ENCODE results near the gene MAP6D1.
"Not testable (repeated sequence)": the region's sequence is repeated elsewhere in the genome, so short reads cannot be mapped to it uniquely, and the experiment has no call there.

MAP6D1 gene

DNA sequence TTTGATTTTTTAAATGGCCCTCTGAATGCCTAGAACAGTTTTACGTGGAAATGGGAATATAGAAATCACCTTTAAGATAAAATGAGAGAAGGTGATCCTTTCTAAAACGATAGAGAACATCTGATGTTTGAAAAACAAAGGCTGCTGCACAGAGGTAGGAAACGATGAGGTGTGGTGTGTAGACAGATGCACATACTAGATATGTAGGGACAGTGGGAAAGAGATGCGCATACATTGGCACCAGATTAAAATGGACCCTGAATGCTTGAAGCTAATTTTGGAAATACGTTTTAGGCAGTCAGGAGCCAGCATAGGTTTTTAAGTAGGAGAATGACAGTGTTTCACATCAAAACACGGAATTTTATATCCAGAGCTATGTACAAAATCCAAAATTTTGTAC is 29.0 kb downstream of the MAP6D1 start:
- DNase-seq, result no peak

GRCh38 chr3:183794452-183794851 is 30.9 kb downstream of the MAP6D1 start:
- DNase-seq, result no peak

GRCh38 chr3:183792976-183793375 is 32.4 kb downstream of the MAP6D1 start:
- DNase-seq, result no peak

GRCh38 chr3:183790700-183791099 is 34.7 kb downstream of the MAP6D1 start:
- no peak for DNase-seq

- DNase-seq, result no peak
Measured at GRCh38 chr3:183789826-183790225, 35.6 kb downstream of the MAP6D1 start.

- DNase-seq, result not testable (repeated sequence)
Measured at GRCh38 chr3:183784503-183784902, 40.9 kb downstream of the MAP6D1 start.

GRCh38 chr3:183782576-183783276 is 42.7 kb downstream of the MAP6D1 start:
- no peak for DNase-seq

- no peak for DNase-seq
Measured at GRCh38 chr3:183781246-183781645, 44.1 kb downstream of the MAP6D1 start.

DNA sequence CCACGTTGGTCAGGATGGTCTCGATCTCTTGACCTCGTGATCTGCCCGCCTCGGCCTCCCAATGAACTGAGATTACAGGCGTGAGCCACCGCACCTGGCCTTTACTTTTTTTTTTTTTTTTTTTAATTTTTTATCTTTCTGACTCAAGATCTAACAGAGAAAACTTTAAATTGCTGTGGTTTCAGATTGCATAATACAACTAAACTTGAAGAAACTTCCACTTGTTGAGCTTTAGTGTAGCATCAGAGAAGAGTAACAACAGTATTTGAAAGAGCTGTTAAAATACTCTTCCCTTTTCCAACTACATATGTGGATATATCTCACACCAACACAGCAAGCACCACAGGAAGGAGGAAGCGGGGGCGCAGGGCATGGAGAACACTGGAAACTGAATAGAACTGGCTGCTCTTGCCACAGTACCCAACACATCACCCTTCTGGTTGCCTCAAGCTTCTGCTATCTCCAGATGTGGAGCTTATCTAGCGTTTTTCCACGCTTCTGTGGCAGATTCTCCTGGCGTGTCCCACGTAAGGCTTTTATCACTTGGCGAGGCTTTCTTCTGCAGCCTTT is 45.4 kb downstream of the MAP6D1 start:
- no peak for DNase-seq

- no peak for DNase-seq
Measured at GRCh38 chr3:183777016-183777618, 48.3 kb downstream of the MAP6D1 start.

- DNase-seq, result not testable (repeated sequence)
Measured at GRCh38 chr3:183776451-183776850, 48.9 kb downstream of the MAP6D1 start.

- DNase-seq, result no peak
Measured at GRCh38 chr3:183775781-183776180, 49.6 kb downstream of the MAP6D1 start.

GRCh38 chr3:183774631-183775030 is 50.7 kb downstream of the MAP6D1 start:
- no peak for DNase-seq

GRCh38 chr3:183769453-183769852 is 55.9 kb downstream of the MAP6D1 start:
- DNase-seq, result no peak

DNA sequence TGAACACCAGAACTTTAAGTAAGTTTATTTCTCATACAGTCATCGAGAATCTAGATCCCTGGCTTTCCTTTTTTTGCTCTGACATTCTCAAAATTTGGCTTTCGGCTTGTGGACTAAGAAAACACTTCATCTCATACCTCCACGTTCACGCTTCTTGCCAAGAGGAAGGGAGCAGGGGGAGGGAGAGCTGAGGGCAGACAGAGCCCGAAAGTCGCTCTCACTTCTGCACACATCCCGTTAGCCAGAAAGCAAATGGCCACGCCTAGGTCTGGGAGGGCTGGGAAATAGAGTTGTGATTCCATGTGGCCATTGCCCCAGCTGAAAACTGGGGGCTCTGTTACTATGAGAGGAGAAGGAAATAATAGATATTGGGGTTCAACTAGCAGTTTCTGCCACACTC is 57.3 kb downstream of the MAP6D1 start:
- no peak for DNase-seq

DNA sequence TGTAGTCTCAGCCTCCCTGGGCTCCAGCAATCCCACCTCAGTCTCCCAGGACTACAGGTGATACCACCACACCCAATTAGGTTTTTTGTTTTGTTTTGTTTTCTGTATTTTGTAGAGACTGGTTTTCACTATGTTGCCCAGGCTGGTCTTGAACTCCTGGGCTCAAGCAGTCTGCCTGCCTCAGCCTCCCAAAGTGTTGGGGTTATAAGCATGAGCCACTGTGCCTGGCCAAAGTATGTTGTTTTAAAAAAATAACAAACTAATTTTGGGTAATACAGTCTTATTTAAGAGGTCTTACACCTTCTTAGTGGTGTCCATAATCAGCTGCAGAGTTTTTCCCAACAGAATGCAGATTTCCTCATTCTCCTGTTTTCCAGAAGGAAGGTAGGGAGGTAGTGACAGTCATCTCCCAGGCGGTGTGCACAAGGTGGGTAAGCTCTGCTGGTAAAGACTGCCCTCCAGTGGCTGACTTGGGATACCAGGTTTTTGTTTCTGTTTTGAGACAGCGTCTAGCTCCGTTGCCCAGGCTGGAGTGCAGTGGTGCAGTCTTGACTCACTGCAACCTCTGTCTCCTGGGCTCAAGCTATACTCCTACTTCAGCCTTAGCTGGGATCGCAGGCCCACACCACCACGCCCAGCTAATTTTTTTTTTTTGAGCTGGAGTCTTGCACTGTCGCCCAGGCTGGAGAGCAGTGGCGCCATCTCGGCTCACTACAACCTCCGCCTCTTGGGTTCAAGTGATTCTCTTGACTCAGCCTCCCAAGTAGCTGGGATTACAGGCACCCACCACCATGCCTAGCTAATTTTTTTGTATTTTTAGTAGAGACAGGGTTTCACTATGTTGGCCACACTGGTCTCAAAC is 58.4 kb downstream of the MAP6D1 start:
- peak; percentile 80 for DNase-seq

DNA sequence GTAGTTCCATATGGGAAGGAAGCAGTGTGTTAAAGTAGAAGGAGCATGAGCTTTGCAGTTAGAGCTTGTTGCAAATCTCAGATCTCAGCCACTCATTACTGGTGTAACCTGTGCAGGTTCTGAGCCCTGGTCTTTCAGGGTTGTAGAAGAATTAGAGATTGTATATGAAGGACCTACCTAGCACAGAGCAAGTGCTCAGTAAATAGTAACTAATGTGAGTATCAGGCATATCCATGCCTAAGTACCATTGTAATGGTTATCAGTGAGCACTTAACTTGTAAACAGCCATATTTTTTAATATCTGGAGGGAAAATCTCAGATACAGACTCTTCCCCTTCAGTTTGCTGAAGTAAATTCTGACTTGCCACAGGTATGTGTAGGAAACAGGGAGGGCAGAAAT is 59.3 kb downstream of the MAP6D1 start:
- no peak for DNase-seq
